Right forelimb (tissue), 1 donor: ENCODE data around the gene BCOR.
A peak's percentile ranks its signal among the peaks of the same experiment; 100 is the strongest.

Source experiments
- DNase-seq: peaks from one replicate; pipeline ENCODE4 v3.0.0-alpha.2; 2018

Gene BCOR

DNA sequence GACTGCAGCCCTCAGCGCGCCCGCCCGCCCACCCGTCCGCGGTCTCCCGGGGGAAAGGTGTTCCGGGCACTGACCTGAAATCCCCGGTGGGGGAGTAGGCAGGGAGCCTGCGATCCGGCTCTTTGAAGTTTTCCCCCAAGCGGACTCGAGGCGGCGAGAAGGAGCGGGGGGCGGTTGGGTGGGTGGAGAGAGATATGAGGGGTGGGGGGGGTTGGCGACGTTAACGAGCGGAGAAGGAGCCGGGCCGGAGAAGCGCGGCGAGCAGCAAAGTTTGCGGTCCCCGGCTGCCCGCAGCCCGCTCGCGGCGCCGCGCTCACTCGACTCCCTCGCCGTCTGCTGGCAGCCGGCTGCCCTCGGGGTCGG lies 636 bp downstream of the BCOR start:
- no peak for DNase-seq

DNA sequence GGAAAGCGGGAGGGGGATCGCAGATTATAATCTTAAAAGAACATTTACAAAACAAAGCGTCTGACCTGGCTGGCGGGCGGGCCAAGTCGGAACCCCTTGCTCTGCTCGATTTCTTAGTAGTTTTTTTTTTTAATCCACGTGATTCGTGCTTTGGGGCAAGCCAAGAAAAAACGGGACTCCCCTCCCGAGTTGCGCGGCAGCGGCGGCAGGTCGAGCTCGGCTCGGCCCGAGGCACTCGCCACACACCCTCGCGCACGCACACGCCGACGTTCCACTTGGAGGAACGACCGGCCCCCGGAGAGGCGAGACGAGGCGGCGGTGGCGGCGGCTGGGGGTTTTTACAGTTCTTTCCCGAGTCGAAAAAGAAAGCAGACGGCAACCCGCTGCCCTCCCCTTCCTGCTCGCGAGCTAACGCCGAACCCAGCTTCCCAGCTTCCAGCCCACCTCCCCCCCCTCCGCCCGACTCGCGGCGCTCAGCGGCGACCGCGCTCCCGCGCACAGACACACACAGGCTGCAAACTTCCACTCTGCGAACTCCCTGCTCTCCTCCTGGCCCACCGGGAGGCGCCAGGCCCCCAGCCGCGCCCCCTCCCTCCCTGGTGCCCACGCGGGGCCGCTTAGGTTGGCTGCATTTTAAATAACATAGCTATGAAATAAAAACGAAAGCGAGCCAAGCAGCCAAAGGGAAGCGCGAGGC lies 1.2 kb downstream of the BCOR start:
- DNase-seq: peak; percentile 72

DNA sequence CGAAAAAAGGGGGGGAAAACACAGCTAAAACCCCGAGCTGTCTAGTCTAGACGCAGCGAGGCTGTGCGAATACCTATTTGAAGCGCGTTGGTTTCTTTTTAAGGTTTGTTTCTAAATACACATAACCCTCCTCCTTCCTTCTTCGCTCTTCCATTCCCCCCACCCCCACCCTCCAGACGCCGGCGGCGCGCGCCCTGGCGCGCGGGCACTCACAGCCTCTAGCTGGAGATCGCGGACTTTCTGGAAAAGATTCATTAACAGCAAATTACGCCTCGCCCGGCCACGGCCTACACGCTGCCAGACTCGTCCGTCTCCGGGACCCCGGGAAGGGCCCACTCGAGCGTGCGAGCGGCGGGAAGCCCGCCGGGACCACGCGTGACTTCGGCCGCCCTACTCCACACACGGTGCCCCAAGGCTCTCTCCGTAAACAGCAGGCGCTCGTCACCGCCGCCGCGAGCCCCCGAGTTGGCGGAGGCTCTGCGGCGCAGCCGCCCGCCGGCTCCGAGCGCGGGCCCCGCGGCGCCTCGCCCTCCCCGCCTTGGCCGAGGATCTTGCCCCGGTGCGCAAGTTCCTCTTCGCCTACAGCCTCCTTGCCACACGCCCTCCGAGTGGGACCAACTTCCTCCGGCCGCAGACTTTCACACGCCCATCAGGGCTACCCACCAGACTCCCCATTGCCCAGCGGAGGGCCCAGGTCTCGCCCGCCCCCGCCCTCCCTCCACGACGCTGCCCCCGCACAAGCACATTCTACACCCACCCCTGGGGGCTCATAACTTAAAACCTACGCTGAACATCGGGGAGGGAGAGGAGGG lies 2.0 kb downstream of the BCOR start:
- peak; percentile 56 for DNase-seq

DNA sequence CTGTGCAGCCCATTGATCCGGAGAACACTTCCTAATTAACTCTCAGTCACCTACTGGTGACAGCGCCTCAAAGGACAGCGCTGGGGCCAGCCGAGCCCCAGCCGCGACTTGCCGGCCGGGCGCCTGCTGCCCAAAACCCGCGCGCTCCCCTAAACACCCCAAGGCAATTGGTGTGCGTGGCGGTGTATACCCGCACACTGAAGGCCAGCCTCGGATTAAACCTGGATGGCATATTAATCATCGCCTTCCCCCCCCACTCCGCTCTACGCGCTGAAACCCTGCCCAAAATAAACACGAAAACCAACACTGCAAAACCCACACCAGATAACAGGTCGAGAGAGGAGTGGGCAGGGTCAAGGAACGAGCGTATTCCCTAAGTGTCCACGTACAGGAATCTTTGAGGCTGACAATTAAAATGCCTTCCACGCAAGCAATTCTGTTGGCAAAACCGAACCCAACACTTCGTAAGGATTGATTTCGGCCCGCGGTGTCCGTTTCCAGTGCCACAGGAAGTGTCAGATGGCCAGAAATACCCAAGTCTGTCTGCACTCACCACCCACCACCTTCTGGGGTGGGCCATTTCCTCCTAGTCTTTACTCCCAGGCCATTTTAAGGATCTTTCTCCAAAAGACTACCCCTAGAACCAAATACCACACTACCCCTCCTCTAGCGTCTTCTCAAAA lies 2.7 kb downstream of the BCOR start:
- peak; percentile 42 for DNase-seq

DNA sequence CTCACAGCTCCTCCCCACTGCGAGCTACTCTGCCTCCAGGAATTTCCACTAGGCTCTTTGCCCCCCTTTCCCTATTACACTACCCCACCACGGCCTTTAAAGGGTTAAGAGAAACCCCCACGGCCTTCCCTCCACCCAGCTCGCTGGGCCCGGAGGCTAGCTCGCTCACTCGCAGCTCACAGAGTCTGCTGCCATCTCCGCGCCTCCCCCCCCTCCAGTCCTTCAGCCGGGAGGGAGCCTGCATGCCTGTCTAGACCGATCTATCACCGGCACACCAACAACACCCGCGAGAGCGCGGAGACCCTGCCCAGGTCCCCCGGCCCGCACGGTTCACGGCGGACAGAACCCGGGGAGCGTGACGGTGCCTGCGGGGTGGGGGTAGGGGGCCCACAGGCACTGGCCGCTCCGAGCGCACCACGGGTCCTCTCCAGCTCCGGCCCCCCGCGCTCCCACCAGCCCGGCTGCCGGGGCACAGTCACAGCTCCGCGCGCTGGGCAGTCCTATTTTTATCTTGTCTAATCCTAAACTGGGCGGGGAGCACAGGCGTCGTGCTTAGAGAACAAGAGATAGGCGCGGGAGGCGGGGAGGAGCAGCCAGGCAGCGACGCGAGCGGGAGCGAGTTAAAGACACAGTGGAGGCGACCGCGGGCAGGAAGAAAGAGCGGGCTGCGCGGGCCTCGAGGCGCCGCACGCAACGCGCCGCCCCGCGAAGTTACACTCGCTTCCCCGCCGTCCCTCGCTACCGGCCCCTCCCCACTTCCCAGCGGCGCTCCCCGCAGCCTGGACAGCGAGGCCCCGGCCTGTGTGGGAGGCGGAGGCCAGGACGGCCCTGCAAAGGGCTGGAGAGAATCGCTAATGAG lies 3.5 kb downstream of the BCOR start:
- peak; percentile 48 for DNase-seq

DNA sequence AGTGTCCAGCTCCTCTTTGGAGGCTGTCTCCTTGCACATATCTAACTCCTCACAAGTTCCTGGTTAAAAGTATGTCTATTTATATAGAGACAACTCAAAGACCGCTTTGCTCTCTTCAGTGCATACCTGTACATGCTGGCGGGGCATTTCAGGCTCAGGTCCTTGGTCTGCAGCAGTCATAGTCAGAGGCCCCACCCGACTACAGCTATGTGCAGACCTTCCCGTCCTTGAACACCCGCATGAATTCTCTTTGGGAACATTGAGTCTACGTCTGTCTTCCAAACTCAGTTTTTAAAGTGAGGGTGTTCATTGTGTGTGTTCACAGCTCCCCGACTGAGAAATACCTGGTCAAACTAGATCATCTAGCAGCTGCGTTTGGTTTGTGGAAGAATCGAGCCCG lies 4.2 kb downstream of the BCOR start:
- DNase-seq: peak; percentile 13

DNA sequence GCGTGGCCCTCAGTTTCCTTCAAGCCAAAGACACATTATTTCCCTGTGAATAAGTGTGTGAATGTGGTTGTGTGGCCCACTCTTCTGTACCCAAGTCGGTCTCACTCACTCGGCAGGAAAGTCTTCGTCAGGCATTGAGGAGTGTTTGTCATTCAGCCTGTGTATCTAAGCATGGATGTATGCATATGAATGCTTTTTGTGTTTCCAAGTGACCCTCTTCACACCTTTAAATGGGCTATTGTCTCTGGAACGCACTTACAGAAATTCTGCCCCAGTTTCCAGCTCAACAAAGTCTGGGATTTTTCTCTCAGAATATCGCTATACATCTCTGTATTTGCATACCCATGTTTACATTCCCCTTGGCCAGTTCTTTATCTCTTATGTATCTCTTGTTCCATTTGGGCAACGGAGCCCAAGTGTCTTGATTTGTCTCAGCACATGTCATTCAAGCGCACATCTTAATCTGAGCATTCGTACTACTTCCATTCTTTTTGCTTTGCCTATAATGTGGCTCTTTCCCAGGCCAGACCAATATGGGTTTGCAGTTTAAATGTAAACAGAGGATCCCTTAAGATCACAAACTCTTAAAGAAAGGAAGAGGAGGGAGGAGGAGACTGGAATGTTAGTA lies 4.8 kb downstream of the BCOR start:
- DNase-seq: no peak

DNA sequence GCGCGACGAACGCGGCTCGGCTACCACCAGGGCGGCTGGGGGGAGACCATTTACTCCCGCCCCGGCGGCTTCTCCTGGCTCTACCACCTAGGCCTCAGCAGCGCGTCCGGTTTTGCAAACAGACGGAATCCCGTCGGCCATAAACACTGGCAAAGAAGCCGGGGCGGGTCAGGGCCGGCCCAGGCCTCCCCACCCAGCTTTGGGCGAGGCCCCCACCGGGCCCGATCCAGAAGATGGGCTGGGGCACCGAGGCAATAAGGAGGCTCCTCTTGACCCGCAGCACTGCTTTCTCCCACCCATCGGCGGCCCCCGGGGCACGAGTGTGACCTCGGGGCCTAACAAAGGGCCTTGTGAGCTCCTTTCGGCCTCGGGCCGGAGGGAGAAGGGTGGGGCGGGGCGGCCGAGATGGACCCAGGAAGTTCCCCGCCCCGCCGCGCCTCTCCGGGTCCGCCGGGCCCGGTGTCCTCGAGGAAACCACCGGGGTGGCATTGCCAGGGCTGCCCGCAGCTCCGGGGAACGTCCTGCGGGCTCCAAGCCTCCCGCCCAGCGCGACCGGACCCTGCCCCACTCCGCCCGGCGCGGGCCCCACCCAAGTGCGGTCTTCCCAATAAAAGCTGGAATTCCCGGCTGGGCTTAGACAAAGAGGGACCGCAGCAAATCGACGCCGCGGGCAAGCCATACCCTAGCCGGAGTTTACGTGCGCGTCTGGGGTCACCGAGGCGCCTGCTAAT lies 5.9 kb downstream of the BCOR start:
- DNase-seq: peak; percentile 30

DNA sequence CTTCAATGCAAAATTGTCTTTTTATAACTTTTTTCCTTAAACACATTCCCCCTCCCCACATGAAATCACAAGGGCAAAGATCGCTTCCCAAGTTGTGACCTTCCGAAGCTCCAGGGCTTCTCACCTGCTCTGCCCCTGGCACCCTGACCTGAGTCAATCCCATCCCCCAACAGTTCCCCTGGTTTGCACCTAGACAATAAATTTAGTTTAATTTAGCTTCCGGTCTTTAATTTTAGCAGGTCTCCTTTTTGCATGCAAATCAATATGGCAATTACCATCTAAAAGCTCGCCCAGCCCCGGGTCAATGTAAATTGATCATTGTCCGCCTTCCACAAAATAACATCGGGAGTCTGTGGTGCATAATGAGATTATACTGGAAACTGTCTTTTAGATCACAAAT lies 6.8 kb downstream of the BCOR start:
- no peak for DNase-seq

DNA sequence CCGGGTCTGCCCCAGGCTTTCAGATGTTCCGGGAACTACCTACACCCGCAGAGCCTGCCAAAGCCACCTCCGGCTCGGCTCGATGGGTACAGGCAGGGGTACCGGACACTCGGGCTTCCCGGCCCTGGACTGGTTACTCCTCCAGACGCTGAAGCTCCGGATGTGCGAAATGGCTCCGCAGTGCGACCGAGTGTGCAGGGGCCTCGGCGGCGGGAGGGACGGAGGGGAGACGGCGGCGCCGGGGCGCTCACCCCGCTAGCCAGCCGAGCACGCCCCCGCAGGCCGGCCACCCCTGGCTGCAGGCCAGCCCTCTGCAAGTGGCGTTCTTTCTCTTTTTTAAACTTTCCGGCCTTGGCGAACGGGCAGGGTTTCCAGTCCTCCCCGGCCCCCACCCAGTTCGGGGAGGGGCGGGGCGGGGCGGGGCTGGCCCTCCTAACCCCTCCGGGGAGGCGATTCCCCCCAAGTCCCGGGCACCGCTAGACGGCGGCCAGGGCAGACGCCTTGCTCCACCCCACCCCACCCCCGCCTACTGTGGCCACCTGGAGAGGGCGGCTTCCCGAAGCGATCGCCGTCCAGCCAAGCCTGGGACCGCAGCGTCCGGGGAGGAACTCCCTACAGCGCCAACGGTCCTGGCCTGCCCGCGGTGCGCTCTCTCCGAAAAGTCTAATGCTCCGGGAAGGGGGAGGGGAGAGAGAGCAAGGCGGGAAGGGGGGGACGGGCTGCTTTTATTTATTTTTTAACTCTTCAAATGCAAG lies 7.5 kb downstream of the BCOR start:
- DNase-seq: peak; percentile 56

DNA sequence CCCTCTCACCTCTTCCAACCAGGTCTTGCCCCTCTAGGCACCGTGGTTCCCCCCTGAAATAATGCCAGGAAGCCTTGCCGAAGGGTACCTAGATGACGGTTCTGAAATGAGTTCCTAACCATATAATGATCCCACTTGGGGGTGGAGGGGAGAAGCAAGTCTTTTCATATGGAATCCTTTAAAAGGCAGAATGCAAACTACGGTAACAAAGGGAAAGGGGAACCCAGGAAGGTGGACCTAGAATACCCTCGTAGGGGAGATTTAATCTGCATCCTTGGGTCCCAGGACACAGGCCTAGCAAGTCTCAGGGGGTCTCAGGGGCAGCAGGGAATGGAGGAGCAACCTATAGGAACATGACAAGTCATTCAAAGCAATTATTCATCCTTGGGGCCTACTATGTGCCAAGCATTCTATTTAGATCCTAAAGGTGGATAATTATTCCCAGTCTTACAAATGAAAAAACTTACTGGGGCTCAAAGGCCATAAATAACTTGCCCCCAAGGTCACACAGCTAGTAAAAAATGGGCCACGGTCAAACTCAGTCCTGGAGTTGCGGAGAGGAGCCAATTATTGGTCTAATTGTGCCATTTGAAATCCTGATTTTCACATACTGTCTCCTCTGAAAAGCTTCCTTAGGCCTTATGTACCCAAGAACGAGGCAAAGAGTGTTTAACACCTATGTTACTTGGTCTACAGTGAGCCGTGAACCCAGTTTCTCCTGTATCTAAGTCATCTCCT lies 8.8 kb downstream of the BCOR start:
- no peak for DNase-seq

DNA sequence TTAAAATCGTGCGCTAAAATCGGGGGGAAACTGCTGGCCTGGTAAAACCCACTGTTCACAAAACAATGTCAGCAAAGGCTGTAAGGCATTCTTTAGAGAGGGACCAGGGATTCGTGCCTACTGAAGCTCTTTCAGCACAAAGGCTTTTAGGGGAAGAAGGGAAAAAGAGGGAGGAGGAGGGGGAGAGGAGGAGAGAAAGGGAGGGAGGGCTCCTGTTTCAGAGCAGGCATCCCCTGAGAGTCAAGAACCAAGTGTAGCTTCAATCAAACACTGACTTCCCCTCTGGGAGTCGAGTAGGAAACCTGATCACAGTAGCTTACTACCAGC lies 9.5 kb downstream of the BCOR start:
- DNase-seq: no peak

DNA sequence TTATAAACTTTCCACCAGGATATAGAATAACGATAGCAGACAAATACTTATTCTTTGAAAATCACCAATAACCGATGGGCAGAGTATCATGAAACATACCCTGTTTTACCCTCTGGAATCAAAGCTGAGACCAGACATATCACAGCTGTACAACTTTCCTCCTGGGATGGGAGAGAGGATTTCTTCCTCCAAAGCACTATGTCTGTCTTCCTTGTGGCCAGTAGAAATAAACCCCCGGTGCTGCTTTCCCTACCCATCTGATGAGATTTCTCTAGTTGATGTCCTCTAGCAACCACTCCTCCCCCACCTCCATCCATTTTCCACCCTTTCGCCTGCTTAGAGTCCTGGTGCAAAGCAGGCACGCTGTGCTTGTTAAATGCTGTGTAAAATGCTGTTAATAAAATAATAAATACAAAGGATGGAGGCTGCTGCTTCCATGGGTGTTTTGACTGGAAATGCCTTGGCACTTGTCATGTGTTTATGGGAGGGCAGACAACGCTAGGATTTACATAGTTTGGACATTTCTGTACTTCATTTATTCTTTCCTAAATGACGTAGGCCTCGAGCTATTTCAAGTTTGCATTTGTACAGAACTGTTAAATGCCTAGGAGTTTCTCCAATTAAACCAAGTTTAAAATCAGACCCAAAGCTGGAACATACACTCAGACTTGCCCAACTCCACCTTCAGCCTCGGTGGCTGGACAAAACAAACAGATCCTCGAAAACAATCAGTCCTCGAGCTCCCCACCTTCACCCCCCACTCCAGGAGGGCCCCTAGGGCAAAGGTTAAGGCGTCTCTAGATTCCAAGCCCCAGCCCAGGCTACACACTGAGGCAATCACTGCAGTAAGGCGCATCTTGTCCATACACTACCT lies 10.1 kb downstream of the BCOR start:
- DNase-seq: no peak

DNA sequence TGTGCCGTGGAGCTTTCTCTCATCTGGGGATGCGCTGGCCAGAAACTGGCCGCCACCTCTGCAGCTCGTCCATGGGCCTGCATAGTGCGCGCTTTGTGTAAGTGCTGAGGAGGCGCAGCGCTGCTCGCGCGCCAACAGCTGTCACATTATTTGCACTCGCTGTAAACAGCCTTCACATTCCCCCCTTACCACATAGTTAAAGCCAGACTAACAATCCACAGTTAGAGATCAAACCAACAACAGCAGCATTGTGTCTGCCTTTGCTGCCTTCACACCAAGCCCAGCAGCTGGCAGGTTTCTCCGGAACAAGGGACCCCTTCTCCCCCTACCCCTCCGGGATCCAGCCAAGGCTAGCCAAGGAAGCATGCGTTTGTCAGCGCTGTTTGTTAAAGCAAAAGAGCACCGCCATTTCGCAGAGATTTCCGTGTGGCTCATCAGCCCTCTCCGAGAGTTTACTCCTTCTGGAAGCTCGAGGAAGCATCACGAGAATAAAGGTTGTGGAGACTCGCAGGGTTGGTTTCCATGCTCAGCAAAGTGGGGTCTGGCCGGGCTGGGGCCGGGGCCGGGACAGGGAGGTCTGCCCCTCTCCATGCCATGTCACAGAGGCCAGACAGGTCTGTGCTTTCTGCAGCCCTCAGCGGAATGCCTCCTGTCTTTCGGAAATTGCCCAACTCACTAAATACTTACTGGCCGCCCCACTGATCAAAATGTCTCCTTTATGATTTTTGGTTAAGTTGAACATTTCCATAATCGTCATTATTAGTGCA lies 11.0 kb downstream of the BCOR start:
- no peak for DNase-seq

DNA sequence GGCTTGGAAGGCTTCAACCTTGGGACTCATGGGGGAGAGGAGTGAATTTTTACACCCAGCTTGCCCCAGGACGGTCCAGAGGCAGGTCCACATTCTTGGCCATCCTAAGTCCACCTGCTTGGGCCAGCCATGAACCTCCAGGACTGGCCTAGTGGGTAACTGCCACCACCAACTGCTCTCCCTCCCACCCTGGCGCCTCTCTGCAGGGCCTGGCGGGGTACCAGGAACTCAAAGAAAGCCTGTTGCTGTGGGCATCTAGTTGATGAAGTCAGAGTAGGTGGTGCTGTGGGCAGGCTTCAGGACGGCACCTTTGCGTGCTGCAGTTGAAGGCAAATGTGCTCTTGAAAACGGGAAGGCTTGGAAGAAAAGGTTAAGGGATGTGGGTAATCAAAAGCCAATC lies 12.0 kb downstream of the BCOR start:
- DNase-seq: no peak

DNA sequence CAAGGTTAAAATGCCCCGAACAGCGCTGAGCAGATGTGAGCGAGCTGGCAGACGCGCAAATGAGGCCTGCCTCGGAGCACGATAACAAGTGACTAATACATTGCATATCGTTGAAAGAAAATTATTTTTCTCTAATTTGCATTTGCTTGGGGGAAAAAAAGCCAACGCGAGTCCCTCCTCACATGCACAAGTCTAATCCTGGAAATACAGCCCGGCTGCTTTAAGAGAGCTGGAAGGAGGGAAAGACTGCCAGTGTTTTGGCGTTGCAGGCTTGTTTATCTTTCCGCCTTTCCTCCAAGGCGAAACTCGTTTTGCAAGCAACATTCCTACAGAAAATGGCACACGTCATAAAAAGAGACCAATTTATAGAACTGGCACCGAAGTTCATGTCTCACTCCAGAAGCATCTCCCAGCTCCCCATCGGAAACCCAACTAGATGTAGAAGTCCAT lies 12.6 kb downstream of the BCOR start:
- no peak for DNase-seq

DNA sequence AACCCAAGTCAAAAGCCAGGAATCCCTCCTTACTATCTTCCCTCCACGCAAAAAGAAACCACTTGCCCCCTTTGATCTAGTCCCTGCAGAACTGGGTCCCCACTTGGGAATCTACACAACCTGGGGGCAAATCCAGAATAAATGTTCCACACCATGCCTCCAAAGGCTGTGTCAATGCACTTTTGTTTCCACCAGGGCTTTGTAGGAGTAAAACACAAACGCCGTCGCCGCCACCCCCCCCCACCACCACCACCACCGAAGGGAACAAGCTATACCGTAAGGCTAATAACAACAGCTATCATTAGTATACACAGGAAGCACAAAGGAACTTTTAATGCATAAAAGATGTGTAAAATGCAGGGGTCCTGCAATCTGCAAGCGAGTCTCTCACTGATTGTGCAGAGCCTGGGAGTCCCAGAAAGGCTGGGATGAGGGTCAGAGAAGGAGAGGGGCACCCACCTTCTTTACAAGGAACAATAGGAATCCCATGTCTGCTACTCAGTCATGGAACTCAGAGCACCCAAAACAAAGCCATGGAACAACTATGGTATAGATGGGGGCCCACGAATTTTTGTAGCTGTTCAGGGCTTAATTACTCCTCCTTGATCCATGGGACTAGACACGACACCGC lies 13.2 kb downstream of the BCOR start:
- no peak for DNase-seq

DNA sequence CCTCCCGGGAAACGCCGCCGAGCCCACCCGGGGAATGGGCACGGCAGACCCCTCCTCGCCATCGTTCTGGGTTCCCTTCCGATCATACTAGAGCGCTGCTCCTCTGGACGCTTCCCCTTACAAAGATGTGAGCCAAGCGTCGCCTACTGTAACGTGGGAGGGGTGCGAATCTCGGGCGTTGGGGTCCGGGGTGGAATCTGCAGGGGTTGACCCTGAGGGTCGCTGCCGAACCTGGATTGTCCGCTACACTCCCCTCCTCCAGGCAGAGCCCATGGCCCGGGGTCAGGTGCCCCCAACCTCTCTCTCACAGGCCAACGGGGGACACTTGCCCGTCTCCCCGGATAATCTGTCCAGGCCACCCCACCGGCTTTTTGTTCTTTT lies 13.8 kb downstream of the BCOR start:
- no peak for DNase-seq
